Hepatocyte (in vitro differentiated cells): ENCODE data around the gene MAOB.
"Not testable (repeated sequence)": the region's sequence is repeated elsewhere in the genome, so short reads cannot be mapped to it uniquely, and the experiment has no call there.

Experiments
- EZH2 ChIP-seq: fragments of 200-600 bp; sonication (generic); IDR thresholded peaks from 2 replicates; pipeline ENCODE4 v1.6.1; 2016; ENCODE audit warnings: antibody characterized with exemption, mild to moderate bottlenecking, borderline replicate concordance
- TF ChIP-seq, protein P1 (sequence below): fragments of 200-600 bp; sonication (generic); IDR thresholded peaks from 2 replicates; pipeline ENCODE4 v1.5.1; 2016; ENCODE audit warnings: antibody characterized with exemption, mild to moderate bottlenecking; ENCODE audit not compliant: poor library complexity

DNA sequence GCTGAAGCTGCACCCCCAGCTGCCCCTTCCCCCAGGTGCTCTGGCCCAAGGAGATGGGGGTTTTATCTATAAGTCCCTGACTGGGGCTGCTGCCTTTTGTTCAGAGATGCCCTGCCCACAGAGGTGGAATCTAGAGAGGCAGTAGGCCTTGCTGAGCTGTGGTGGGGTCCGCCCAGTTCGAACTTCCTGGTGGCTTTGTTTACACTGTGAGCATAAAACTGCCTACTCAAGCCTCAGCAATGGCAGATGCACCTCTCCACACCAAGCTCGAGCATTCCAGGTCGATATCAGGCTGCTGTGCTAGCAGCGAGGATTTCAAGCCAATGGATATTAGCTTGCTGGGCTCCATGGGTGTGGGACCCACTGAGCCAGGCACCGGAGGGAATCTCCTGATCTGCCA, 155.0 kb downstream of the MAOB start:
- TF ChIP-seq, protein P1, sequence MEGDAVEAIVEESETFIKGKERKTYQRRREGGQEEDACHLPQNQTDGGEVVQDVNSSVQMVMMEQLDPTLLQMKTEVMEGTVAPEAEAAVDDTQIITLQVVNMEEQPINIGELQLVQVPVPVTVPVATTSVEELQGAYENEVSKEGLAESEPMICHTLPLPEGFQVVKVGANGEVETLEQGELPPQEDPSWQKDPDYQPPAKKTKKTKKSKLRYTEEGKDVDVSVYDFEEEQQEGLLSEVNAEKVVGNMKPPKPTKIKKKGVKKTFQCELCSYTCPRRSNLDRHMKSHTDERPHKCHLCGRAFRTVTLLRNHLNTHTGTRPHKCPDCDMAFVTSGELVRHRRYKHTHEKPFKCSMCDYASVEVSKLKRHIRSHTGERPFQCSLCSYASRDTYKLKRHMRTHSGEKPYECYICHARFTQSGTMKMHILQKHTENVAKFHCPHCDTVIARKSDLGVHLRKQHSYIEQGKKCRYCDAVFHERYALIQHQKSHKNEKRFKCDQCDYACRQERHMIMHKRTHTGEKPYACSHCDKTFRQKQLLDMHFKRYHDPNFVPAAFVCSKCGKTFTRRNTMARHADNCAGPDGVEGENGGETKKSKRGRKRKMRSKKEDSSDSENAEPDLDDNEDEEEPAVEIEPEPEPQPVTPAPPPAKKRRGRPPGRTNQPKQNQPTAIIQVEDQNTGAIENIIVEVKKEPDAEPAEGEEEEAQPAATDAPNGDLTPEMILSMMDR: not testable (repeated sequence)
- not testable (repeated sequence) for TF ChIP-seq EZH2
